IPS-20b (cell line): Measurements from ENCODE around the gene MPPED2.

Experiments
- H3K27ac ChIP-seq: one replicate; pipeline ENCODE4 v1.5.1; 2013; ENCODE audit warnings: low read length
- H3K27me3 ChIP-seq: 2 replicates; pipeline ENCODE4 v1.6.1; 2013; ENCODE audit warnings: mild to moderate bottlenecking, low read length, inconsistent platforms; ENCODE audit not compliant: insufficient read depth
- H3K36me3 ChIP-seq: 2 replicates; pipeline ENCODE4 v1.6.1; 2013; ENCODE audit warnings: low read depth, mild to moderate bottlenecking, inconsistent platforms, low read length, moderate library complexity; ENCODE audit not compliant: insufficient read depth
- H3K4me1 ChIP-seq: 2 replicates; pipeline ENCODE4 v1.6.1; 2013; ENCODE audit warnings: mild to moderate bottlenecking, control low read depth, inconsistent platforms, low read length, moderate library complexity; ENCODE audit not compliant: insufficient read depth
- H3K4me3 ChIP-seq: 2 replicates; pipeline ENCODE4 v1.5.1; 2013; ENCODE audit warnings: mild to moderate bottlenecking, low read length, inconsistent platforms
- H3K9ac ChIP-seq: 2 replicates; pipeline ENCODE4 v1.6.1; 2013; ENCODE audit warnings: low read depth, mild to moderate bottlenecking, inconsistent platforms, low read length, moderate library complexity
- H3K9me3 ChIP-seq: 2 replicates; pipeline ENCODE4 v1.6.1; 2013; ENCODE audit warnings: mild to moderate bottlenecking, low read depth, low read length, inconsistent platforms; ENCODE audit not compliant: insufficient read depth

Gene MPPED2

GRCh38 chr11:30499940-30500339 lies 86.2 kb downstream of the MPPED2 start:
- Histone ChIP-seq H3K9ac (no peak overlapping the region), H3K36me3 (no peaks in the 10 kb centered on the region), H3K27ac (no peak overlapping the region), H3K9me3 (no peaks in the 10 kb centered on the region), H3K27me3 (no peaks in the 10 kb centered on the region), H3K4me3 (no peak overlapping the region), H3K4me1 (peaks cover 4% of the 10 kb centered on the region; the same call in 1 of the 2 replicates)

- H3K9ac ChIP-seq = no peak overlapping the region
- H3K9me3 ChIP-seq = no peaks in the 10 kb centered on the region
- H3K27ac ChIP-seq = no peak overlapping the region
- H3K4me1 ChIP-seq = peaks cover 4% of the 10 kb centered on the region; the same call in 1 of the 2 replicates
- H3K27me3 ChIP-seq = no peaks in the 10 kb centered on the region
- H3K36me3 ChIP-seq = no peaks in the 10 kb centered on the region
- no peak overlapping the region for H3K4me3 ChIP-seq
Measured at GRCh38 chr11:30497600-30497999, 88.6 kb downstream of the MPPED2 start.

GRCh38 chr11:30496935-30497334 lies 89.2 kb downstream of the MPPED2 start:
- no peaks in the 10 kb centered on the region for H3K36me3 ChIP-seq
- H3K9ac ChIP-seq = no peak overlapping the region

GRCh38 chr11:30495437-30495836 lies 90.7 kb downstream of the MPPED2 start:
- no peak overlapping the region for H3K9ac ChIP-seq
- H3K27me3 ChIP-seq = no peaks in the 10 kb centered on the region
- peaks cover 4% of the 10 kb centered on the region; the same call in 1 of the 2 replicates for H3K4me1 ChIP-seq
- H3K9me3 ChIP-seq = no peaks in the 10 kb centered on the region
- no peaks in the 10 kb centered on the region for H3K36me3 ChIP-seq
- H3K27ac ChIP-seq = no peak overlapping the region
- no peak overlapping the region for H3K4me3 ChIP-seq

More at GRCh38 chr11:30496935-30497334, 89.2 kb downstream of the MPPED2 start:
- no peak overlapping the region for H3K27ac ChIP-seq
- no peak overlapping the region for H3K4me3 ChIP-seq
- H3K9me3 ChIP-seq = no peaks in the 10 kb centered on the region
- no peaks in the 10 kb centered on the region for H3K27me3 ChIP-seq
- H3K4me1 ChIP-seq = peaks cover 4% of the 10 kb centered on the region; the same call in 1 of the 2 replicates

GRCh38 chr11:30489511-30489910 lies 96.6 kb downstream of the MPPED2 start:
- H3K9me3 ChIP-seq = no peaks in the 10 kb centered on the region
- no peaks in the 10 kb centered on the region for H3K36me3 ChIP-seq
- H3K4me1 ChIP-seq = peaks cover 20% of the 10 kb centered on the region; the same call in 1 of the 2 replicates
- no peak overlapping the region for H3K9ac ChIP-seq
- no peak overlapping the region for H3K4me3 ChIP-seq
- no peaks in the 10 kb centered on the region for H3K27me3 ChIP-seq
- H3K27ac ChIP-seq = no peak overlapping the region

- H3K36me3 ChIP-seq = no peaks in the 10 kb centered on the region
- no peak overlapping the region for H3K9ac ChIP-seq
- no peaks in the 10 kb centered on the region for H3K9me3 ChIP-seq
- no peak overlapping the region for H3K4me3 ChIP-seq
- H3K27ac ChIP-seq = no peak overlapping the region
- H3K4me1 ChIP-seq = peaks cover 20% of the 10 kb centered on the region; the same call in 1 of the 2 replicates
- H3K27me3 ChIP-seq = no peaks in the 10 kb centered on the region
Measured at GRCh38 chr11:30489076-30489475, 97.1 kb downstream of the MPPED2 start.

GRCh38 chr11:30488304-30488998 lies 97.7 kb downstream of the MPPED2 start:
- H3K27ac ChIP-seq = no peak overlapping the region
- no peak overlapping the region for H3K9ac ChIP-seq
- no peaks in the 10 kb centered on the region for H3K36me3 ChIP-seq
- H3K4me1 ChIP-seq = peaks cover 20% of the 10 kb centered on the region; the same call in 1 of the 2 replicates
- H3K27me3 ChIP-seq = no peaks in the 10 kb centered on the region
- H3K4me3 ChIP-seq = no peak overlapping the region
- H3K9me3 ChIP-seq = no peaks in the 10 kb centered on the region

GRCh38 chr11:30487200-30487898 lies 98.8 kb downstream of the MPPED2 start:
- peaks cover 25% of the 10 kb centered on the region; the same call in 1 of the 2 replicates for H3K4me1 ChIP-seq
- no peaks in the 10 kb centered on the region for H3K9me3 ChIP-seq
- H3K27me3 ChIP-seq = no peaks in the 10 kb centered on the region
- no peak overlapping the region for H3K4me3 ChIP-seq
- H3K9ac ChIP-seq = no peak overlapping the region
- H3K27ac ChIP-seq = no peak overlapping the region
- no peaks in the 10 kb centered on the region for H3K36me3 ChIP-seq

- peaks cover 36% of the 10 kb centered on the region for H3K4me1 ChIP-seq
- no peaks in the 10 kb centered on the region for H3K36me3 ChIP-seq
- H3K27ac ChIP-seq = no peak overlapping the region
- no peak overlapping the region for H3K9ac ChIP-seq
- no peaks in the 10 kb centered on the region for H3K27me3 ChIP-seq
- no peak overlapping the region for H3K4me3 ChIP-seq
- H3K9me3 ChIP-seq = no peaks in the 10 kb centered on the region
Measured at GRCh38 chr11:30485756-30486155, 100.4 kb downstream of the MPPED2 start.

GRCh38 chr11:30485222-30485621 lies 100.9 kb downstream of the MPPED2 start:
- no peak overlapping the region for H3K4me3 ChIP-seq
- H3K27me3 ChIP-seq = no peaks in the 10 kb centered on the region
- peaks cover 41% of the 10 kb centered on the region for H3K4me1 ChIP-seq
- no peak overlapping the region for H3K9ac ChIP-seq
- no peaks in the 10 kb centered on the region for H3K36me3 ChIP-seq
- no peaks in the 10 kb centered on the region for H3K9me3 ChIP-seq
- H3K27ac ChIP-seq = no peak overlapping the region

GRCh38 chr11:30483056-30483455 lies 103.1 kb downstream of the MPPED2 start:
- no peak overlapping the region for H3K27ac ChIP-seq
- no peaks in the 10 kb centered on the region for H3K9me3 ChIP-seq
- H3K27me3 ChIP-seq = no peaks in the 10 kb centered on the region
- H3K4me1 ChIP-seq = peaks cover 40% of the 10 kb centered on the region
- no peaks in the 10 kb centered on the region for H3K36me3 ChIP-seq
- H3K4me3 ChIP-seq = no peak overlapping the region
- H3K9ac ChIP-seq = no peak overlapping the region

GRCh38 chr11:30481796-30482195 lies 104.4 kb downstream of the MPPED2 start:
- Histone ChIP-seq H3K27me3 (no peaks in the 10 kb centered on the region), H3K9ac (peak overlapping the region; percentile 11; the same call in 1 of the 2 replicates), H3K36me3 (no peaks in the 10 kb centered on the region), H3K4me3 (no peak overlapping the region), H3K27ac (peak overlapping the region; percentile 22), H3K4me1 (peaks cover 39% of the 10 kb centered on the region), H3K9me3 (no peaks in the 10 kb centered on the region)
